Left cardiac atrium (tissue), 4 donors: Measurements from ENCODE around the gene LCP1. TPM values are rescaled to one million over a fixed set of nuclear protein-coding genes. Genes with fewer than 3 reads are reported as not detected.
"Not testable (repeated sequence)": the region's sequence is repeated elsewhere in the genome, so short reads cannot be mapped to it uniquely, and the experiment has no call there.

Source experiments
- ATAC-seq, 2 donors: fragments of 200-7000 bp; cut with Tn5 transposase; one replicate each; pipeline ENCODE4 v1.9.1; 2020; ENCODE audit warnings: mild to moderate bottlenecking in 2 of 2, moderate library complexity in 2 of 2
- DNase-seq: peaks from one replicate; pipeline ENCODE4 v3.0.0-alpha.2; 2020
- intact Hi-C, 2 donors: fragments of 100-400 bp; cut with DNase I; formaldehyde crosslinking; loops; one replicate each; pipeline versions ENCODE4 v1.14.1 to v1.15.1; 2022 to 2023
- total RNA-seq, 2 donors: library from RNA; stranded (reverse); fragmentation: NEBNext Ultra II Directional; extraction: Animal tissue kit (Norgen Biotek cat#: 25700); gene quantifications; one replicate each; pipeline ENCODE4 v1.2.1, GENCODE V29; 2021
- donor health status: DM: no; HTN: yes; CAD: no.
- donor health status: DM: no; HTN: yes; CAD: no; lungs with severe emphysema.
- donor health status: DM: yes; HTN: yes; CAD: no.
- donor health status: Dilated cardiomyopathy.

Gene LCP1
- total RNA-seq, 2 donors from 2014 or later = 31.4 to 62.1 TPM

GRCh38 chr13:46165485-46166223, 16.3 kb downstream of the LCP1 start:
- no peak for ATAC-seq
- intact Hi-C loops = no loop called here
- no peak for DNase-seq

DNA sequence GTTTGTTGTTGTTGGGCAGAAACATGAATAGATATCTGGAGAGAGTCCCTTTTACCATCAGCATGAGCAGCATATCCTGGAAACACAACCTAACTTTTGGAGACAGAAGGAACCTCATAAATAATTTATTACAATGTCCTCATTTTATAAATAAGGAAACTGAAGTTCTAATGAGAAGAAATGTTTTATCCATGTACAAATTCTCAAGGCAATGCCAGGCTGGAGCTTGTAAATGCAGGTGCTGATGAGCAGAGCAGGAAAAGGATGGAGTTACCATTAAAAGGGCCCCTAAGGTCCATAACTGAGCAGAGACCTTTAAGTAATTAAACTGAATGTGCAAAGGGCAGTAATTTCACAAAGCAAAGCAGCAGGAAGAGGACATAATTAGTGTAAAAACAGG, 17.3 kb downstream of the LCP1 start:
- intact Hi-C loops = loop anchor here in 1 of 2 donors (5.0 kb wide), 1 partner anchor 652 kb away; no protein-coding TSS in a partner anchor
- DNase-seq (no peak), ATAC-seq (no peak)

DNA sequence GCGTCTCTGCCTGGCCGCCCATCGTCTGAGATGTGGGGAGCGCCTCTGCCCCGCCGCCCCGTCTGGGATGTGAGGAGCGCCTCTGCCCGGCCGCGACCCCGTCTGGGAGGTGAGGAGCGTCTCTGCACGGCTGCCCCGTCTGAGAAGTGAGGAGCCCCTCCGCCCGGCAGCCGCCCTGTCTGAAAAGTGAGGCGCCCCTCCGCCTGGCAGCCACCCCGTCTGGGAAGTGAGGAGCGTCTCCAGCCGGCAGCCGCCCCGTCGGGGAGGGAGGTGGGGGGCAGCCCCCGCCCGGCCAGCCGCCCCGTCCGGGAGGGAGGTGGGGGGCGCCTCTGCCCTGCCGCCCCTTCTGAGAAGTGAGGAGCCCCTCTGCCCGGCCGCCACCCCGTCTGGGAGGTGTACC, 19.2 kb downstream of the LCP1 start:
- intact Hi-C loops = loop anchor here in 1 of 2 donors (5.0 kb wide), 1 partner anchor 650 kb away; no protein-coding TSS in a partner anchor
- not testable (repeated sequence) for ATAC-seq, DNase-seq

- ATAC-seq (peak in 1 of 2 donors; percentile 44), DNase-seq (no peak)
- intact Hi-C loops = loop anchor here in 1 of 2 donors (5.0 kb wide), 1 partner anchor 648 kb away; no protein-coding TSS in a partner anchor
These were observed 21.4 kb downstream of the LCP1 start for GRCh38 chr13:46160471-46161066.

DNA sequence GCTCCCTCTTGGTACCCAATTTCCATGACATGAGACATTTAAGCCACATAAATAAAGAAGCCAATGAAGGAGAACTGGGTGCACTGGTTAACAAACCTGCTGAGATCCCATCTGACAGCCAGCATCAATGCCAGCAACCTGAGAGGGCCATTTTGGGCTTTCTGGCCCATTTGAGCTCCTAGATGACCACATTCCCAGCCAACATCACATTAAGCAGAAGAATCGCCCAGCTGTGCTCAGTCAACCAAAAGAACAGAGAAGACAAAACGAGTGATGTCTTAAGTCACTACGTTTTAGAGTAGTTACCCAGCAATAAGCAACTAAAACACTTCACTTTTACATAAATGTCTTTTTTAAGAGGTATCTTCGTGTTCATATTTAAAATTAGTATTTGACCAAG, 21.9 kb downstream of the LCP1 start:
- DNase-seq (no peak), ATAC-seq (no peak)
- intact Hi-C loops = loop anchor here in 1 of 2 donors (5.0 kb wide), 1 partner anchor 648 kb away; no protein-coding TSS in a partner anchor

GRCh38 chr13:46158983-46159382, 23.0 kb downstream of the LCP1 start:
- DNase-seq (no peak), ATAC-seq (no peak)
- intact Hi-C loops = no loop called here

DNA sequence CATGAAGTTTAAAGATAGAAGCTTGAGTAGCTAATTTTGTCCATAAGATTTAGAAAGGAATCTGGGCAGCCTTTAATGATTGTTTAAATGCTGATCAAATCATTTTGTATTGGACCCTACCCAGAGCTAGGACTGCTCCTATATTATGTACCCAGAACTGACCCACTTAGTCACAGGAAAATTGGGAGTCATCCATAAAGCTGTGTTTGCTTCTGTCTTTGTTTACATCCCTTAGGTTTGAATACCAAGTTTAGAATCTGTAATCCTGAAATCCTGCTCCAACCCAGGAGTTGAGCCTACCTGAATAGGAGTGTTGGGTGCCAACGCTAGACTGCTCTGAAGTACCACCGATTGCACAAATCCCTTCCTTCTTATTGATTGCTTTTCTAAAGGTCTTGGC, 23.8 kb downstream of the LCP1 start:
- intact Hi-C loops = no loop called here
- ATAC-seq (no peak), DNase-seq (no peak)

- intact Hi-C loops = no loop called here
- ATAC-seq (peak in 1 of 2 donors; percentile 35), DNase-seq (no peak)
These were observed 27.7 kb downstream of the LCP1 start for GRCh38 chr13:46154136-46154801.

GRCh38 chr13:46152627-46153328, 29.2 kb downstream of the LCP1 start:
- intact Hi-C loops = no loop called here
- ATAC-seq (no peak), DNase-seq (no peak)

- intact Hi-C loops = no loop called here
- DNase-seq (no peak), ATAC-seq (no peak)
These were observed 31.8 kb downstream of the LCP1 start for GRCh38 chr13:46150134-46150693.

- ATAC-seq = no peak
- DNase-seq = no peak
- intact Hi-C loops = no loop called here
These were observed 32.5 kb downstream of the LCP1 start for GRCh38 chr13:46149272-46150133.

DNA sequence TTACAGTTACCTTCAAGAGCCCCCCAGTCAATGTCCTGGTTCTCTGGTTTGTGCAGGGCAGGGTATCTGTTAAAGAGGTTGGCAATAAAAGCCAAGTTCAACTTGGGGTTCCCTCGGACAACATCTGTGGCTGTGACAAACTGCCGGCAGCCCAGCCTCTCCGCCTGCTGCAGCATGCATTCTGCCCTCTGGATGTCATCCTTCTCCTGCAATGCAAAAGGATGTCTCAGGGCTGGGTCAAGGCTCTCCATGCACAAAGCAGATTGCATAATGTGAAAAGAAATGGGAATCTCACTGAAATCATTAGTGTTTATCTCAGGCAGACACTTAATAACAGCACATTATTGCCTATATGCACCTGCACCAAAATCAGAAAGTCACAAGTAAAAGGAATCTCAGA, 35.1 kb downstream of the LCP1 start:
- intact Hi-C loops = no loop called here
- ATAC-seq (no peak), DNase-seq (no peak)

GRCh38 chr13:46145950-46146349, 36.0 kb downstream of the LCP1 start:
- intact Hi-C loops = no loop called here

GRCh38 chr13:46145135-46145534, 36.8 kb downstream of the LCP1 start:
- DNase-seq (no peak), ATAC-seq (no peak)
- intact Hi-C loops = no loop called here

More at GRCh38 chr13:46145950-46146349, 36.0 kb downstream of the LCP1 start:
- ATAC-seq (no peak), DNase-seq (no peak)

DNA sequence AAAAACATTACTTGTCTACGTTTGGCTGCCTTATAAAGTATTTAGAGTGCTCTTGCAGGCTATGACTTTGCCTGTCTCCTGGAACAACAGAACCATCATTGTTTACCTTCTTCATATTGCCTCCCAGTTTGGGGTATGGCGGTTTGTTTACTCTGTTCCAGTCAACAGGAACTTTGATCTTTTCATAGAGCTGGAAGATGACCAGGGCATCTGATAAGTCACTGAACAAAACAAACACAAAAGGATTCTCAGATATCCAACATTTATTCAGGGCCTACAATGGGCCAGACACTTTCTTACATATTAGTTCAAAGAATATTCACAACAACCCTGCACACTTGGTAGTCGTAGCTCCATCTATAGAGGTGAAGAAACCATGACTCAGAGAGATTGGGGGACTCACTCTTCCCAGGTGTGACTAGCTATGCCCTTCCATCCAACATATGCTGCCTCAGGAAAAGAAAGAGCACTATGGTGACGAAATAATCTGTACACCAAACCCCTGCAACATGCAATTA, 38.7 kb downstream of the LCP1 start:
- intact Hi-C loops = no loop called here
- ATAC-seq (no peak), DNase-seq (no peak)

DNA sequence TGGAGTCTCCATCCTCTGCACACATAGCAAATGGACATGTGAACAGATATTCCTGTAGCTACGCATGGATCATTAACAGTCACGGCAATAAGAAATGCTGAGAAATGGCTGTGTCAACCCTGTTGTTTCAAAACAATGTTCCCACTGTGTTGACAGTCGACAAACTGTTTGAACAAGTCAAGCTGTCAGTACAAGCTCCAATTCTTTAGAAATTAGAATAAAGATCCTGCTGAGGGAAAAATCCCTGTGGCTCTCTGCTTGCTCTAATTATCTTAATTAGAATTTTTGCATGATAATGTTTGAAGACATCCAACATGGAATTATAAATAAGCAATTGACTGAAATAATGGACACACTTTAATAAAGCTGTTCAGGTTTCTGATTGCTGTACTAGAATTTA, 39.2 kb downstream of the LCP1 start:
- DNase-seq (no peak), ATAC-seq (no peak)
- intact Hi-C loops = no loop called here

GRCh38 chr13:46140044-46140443, 41.9 kb downstream of the LCP1 start:
- DNase-seq = no peak
- no peak for ATAC-seq
- intact Hi-C loops = no loop called here

DNA sequence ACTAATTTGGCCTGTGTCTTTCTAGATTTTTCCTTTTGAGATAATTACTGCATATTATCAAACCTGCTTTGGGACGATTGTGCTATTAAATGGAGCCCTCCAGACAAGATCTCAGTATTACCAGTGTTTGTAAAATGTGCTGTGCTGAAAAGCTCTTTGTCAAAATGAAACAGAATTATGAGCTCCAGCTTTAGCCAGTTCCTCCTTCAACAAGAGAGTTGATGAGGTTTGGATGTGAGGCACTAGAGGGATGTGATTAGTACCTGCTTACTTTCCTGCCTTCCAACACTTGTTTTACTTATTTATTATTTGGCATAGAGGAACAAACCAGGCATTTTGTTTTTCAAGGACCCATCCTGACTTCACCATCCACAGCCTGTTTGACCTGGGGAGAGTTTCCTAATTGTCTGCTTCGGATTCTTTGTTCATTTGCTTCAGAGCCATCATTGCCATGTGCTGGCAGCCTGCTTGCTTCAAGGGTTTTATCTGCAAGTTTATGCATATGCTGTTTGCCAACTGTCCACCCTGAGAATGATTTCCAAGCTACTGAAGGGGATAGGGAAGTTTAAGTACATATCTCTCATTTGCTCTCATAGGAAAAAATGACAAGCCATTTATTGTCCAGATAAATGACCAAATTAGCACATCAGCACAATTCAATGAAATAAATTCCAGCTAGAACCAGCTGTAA, 44.2 kb downstream of the LCP1 start:
- no peak for DNase-seq
- ATAC-seq = no peak
- intact Hi-C loops = no loop called here
